Ishikawa (cell line): Measurements from ENCODE around the gene SCRG1.

Experiments
- CEBPB ChIP-seq: IDR thresholded peaks from 2 replicates; pipeline ENCODE4 v1.6.1; 2012
- EP300 ChIP-seq: IDR thresholded peaks from 2 replicates; pipeline ENCODE4 v1.6.1; 2012; ENCODE audit warnings: borderline replicate concordance
- MAX ChIP-seq: IDR thresholded peaks from 2 replicates; pipeline ENCODE4 v1.6.1; 2012
- NFIC ChIP-seq: IDR thresholded peaks from 2 replicates; pipeline ENCODE4 v1.6.1; 2012
- RAD21 ChIP-seq: IDR thresholded peaks from 2 replicates; pipeline ENCODE4 v1.6.1; 2012; ENCODE audit warnings: low read depth
- REST ChIP-seq: IDR thresholded peaks from 2 replicates; pipeline ENCODE4 v1.6.1; 2012; ENCODE audit warnings: low read depth, mild to moderate bottlenecking
- TAF1 ChIP-seq: IDR thresholded peaks from 2 replicates; pipeline ENCODE4 v1.6.1; 2012; ENCODE audit warnings: low read depth, mild to moderate bottlenecking
- YY1 ChIP-seq: IDR thresholded peaks from 2 replicates; pipeline ENCODE4 v1.6.1; 2012; ENCODE audit warnings: low read depth

GRCh38 chr4:173370130-173370476, 28.8 kb downstream of the SCRG1 start:
- TF ChIP-seq CEBPB (no peak), TAF1 (no peak), EP300 (no peak), RAD21 (no peak), REST (no peak), NFIC (no peak), MAX (no peak), YY1 (no peak)
